Kidney (tissue), 14 donors: ENCODE measurements around the gene VPS13A. TPM values are rescaled to one million over a fixed set of nuclear protein-coding genes. Genes with fewer than 3 reads are reported as not detected.

Source experiments
- DNase-seq, 5 donors: peaks; one replicate each; pipeline ENCODE4 v3.0.0-alpha.2; 2013 to 2020
- FAIRE-seq: peaks from 2 replicates; lab custom pipeline; 2012; peaks lifted over from hg19 to GRCh38; lab: Jason Lieb, UNC
- H3K27ac ChIP-seq, 2 donors: one replicate each; pipeline ENCODE4 v1.7.0; 2013; ENCODE audit warnings: low read depth in 2 of 2, low read length in 2 of 2, inconsistent platforms in 1 of 2
- H3K27me3 ChIP-seq: one replicate; pipeline ENCODE4 v1.7.1; 2013; ENCODE audit warnings: low read length, inconsistent platforms; ENCODE audit not compliant: control insufficient read depth, insufficient read depth
- H3K36me3 ChIP-seq, 3 donors: one replicate each; pipeline versions ENCODE4 v1.7.0 to v1.7.1; 2013; ENCODE audit warnings: low read length in 3 of 3, control low read depth in 1 of 3, inconsistent platforms in 1 of 3; ENCODE audit not compliant: insufficient read depth in 3 of 3, control insufficient read depth in 2 of 3
- H3K4me1 ChIP-seq, 3 donors: one replicate each; pipeline versions ENCODE4 v1.7.0 to v1.7.1; 2013; ENCODE audit warnings: low read length in 3 of 3, inconsistent platforms in 1 of 3, low read depth in 1 of 3; ENCODE audit not compliant: control insufficient read depth in 2 of 3, insufficient read depth in 2 of 3
- H3K4me3 ChIP-seq, 3 donors: one replicate each; pipeline versions ENCODE4 v1.7.0 to v1.8.1; 2013; ENCODE audit warnings: low read length in 3 of 3, control low read depth in 1 of 3, inconsistent platforms in 1 of 3
- H3K9ac ChIP-seq, 3 donors: one replicate each; pipeline versions ENCODE4 v1.7.0 to v1.7.1; 2013; ENCODE audit warnings: low read length in 3 of 3, control low read depth in 1 of 3, inconsistent platforms in 1 of 3
- H3K9me3 ChIP-seq, 3 donors: one replicate each; pipeline versions ENCODE4 v1.7.0 to v1.7.1; 2013; ENCODE audit warnings: low read length in 3 of 3, control low read depth in 1 of 3, inconsistent platforms in 1 of 3; ENCODE audit not compliant: control insufficient read depth in 2 of 3, insufficient read depth in 1 of 3
- intact Hi-C: fragments of 100-400 bp; cut with DNase I; formaldehyde crosslinking; loops from one replicate; pipeline ENCODE4 v1.11.1; 2022
- polyA plus RNA-seq: library from polyadenylated mRNA; stranded (reverse); fragments of 350-450 nt; fragmentation: Illumina TruSeq; extraction: RNeasy Lipid Tissue Mini Kit (QIAGEN cat#74804); gene quantifications from one replicate; pipeline ENCODE4 v1.2.3, GENCODE V29; 2014; ENCODE audit warnings: low read depth, low replicate concordance; ENCODE audit not compliant: insufficient read depth
- total RNA-seq: library from RNA; stranded (reverse); fragmentation: NEBNext Ultra II Directional; extraction: Animal tissue kit (Norgen Biotek cat#: 25700); gene quantifications from one replicate; pipeline ENCODE4 v1.2.1, GENCODE V29; 2021
- TF ChIP-seq, protein P1 (sequence below): IDR thresholded peaks from 3 replicates; pipeline ENCODE4 v1.5.1; 2012; ENCODE audit warnings: mild to moderate bottlenecking, moderate library complexity, borderline replicate concordance; ENCODE audit not compliant: insufficient read depth; ENCODE audit errors: extremely low read depth
- donor health status: control.
- donor health status: control.
- donor health status: control.
- donor health status: control.
- donor health status: control.
- donor health status: DM: yes; HTN: yes; CAD: no.
- donor health status: Normal renal cell carcinoma (clear cell type).

Gene VPS13A
- total and polyA plus RNA-seq, 2 donors from 2014 or later: 10.1 to 32.1 TPM

DNA sequence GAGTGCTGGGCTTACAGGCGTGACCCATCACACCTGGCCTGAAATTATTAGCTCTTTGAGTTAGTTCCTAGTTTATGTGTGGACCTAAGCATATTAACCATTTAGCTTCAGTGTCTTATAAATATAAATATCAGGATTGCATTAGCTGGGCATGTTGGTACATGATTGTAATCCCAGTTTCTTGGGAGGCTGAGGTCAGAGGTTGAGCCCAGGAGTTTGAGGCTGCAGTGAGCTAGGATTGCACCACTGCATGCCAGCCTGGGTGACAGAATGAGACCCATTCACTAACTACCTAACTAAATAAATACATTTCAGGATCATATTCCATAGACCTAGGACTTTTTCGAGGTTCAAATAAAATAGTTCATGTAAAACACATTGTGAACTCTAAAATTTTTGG, 129.8 kb downstream of the VPS13A start:
- intact Hi-C loops: no loop called here
- Histone ChIP-seq H3K4me1 (no peaks in the 10 kb centered on the region), H3K36me3 (peaks cover 0 to 4% (median 0%) of the 10 kb centered on the region in 3 donors), H3K27me3 (no peaks in the 10 kb centered on the region), H3K4me3 (no peak overlapping the region), H3K27ac (no peak overlapping the region), H3K9ac (no peak overlapping the region), H3K9me3 (no peaks in the 10 kb centered on the region)
- no peak for DNase-seq
- TF ChIP-seq, protein P1, sequence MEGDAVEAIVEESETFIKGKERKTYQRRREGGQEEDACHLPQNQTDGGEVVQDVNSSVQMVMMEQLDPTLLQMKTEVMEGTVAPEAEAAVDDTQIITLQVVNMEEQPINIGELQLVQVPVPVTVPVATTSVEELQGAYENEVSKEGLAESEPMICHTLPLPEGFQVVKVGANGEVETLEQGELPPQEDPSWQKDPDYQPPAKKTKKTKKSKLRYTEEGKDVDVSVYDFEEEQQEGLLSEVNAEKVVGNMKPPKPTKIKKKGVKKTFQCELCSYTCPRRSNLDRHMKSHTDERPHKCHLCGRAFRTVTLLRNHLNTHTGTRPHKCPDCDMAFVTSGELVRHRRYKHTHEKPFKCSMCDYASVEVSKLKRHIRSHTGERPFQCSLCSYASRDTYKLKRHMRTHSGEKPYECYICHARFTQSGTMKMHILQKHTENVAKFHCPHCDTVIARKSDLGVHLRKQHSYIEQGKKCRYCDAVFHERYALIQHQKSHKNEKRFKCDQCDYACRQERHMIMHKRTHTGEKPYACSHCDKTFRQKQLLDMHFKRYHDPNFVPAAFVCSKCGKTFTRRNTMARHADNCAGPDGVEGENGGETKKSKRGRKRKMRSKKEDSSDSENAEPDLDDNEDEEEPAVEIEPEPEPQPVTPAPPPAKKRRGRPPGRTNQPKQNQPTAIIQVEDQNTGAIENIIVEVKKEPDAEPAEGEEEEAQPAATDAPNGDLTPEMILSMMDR: no peak
- no peak for FAIRE-seq

DNA sequence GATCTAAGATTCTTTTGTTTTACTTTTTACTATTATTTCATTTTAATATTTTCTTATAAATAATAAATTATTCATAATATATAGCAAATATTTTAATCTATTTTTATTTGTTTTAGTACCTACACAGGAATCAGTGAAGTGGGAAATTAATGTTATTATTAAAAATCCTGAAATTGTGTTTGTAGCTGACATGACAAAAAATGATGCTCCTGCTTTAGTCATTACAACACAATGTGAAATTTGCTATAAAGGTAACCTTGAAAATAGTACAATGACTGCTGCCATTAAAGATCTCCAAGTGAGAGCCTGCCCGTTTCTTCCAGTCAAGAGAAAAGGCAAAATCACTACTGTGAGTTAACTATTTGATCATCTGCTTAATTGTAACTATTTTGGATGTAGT, 138.7 kb downstream of the VPS13A start:
- DNase-seq (no peak), FAIRE-seq (no peak)
- Histone ChIP-seq H3K9ac (no peak overlapping the region), H3K27ac (no peak overlapping the region), H3K4me3 (no peak overlapping the region), H3K4me1 (no peaks in the 10 kb centered on the region), H3K27me3 (no peaks in the 10 kb centered on the region), H3K36me3 (peaks cover 0 to 5% (median 0%) of the 10 kb centered on the region in 3 donors), H3K9me3 (no peaks in the 10 kb centered on the region)
- intact Hi-C loops: no loop called here
- TF ChIP-seq, protein P1: no peak

DNA sequence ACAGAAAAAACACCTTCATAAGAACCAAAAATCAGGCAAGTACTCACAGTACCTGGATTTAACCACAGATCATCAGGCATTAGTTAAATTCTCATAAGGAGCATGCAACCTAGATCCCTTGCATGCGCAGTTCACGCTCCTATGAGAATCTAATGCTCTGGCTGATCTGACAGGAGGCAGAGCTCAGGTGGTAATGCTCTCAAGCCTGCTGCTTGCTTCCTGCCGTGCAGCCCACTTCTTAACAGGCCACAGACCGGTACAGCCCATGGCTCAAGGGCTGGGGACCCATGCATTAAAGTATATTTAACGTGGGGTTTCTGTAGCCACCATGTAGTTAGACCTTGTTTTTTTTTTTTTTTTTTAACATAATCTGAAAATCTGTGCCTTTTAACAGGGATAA, 147.7 kb downstream of the VPS13A start:
- Histone ChIP-seq H3K9me3 (no peaks in the 10 kb centered on the region), H3K27me3 (no peaks in the 10 kb centered on the region), H3K9ac (no peak overlapping the region), H3K27ac (no peak overlapping the region), H3K4me3 (no peak overlapping the region), H3K4me1 (no peaks in the 10 kb centered on the region), H3K36me3 (peaks cover 3 to 18% (median 6%) of the 10 kb centered on the region in 3 donors)
- TF ChIP-seq, protein P1: no peak
- FAIRE-seq (no peak), DNase-seq (no peak)
- intact Hi-C loops: no loop called here

DNA sequence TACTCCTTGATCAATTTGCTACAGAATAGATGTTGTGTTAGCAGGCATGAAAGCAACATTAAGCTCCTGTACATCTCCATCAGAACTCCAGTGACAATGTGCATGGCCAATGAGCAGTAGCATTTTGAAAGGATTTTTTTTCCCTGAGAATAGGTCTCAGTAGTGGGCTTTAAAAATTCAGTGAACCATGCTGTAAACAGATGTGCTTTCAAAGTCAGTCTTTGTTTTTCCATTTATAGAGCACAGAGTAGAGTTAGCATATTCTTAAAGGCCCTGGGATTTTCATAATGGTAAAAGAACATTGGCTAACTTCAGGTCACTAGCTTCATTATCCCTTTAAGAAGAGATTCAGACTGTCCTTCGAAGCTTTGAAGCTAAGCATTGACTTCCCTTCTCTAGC, 150.8 kb downstream of the VPS13A start:
- no peak for FAIRE-seq
- Histone ChIP-seq H3K27me3 (no peaks in the 10 kb centered on the region), H3K4me3 (no peak overlapping the region), H3K9me3 (no peaks in the 10 kb centered on the region), H3K27ac (no peak overlapping the region), H3K36me3 (peaks cover 3 to 13% (median 7%) of the 10 kb centered on the region in 3 donors), H3K4me1 (no peaks in the 10 kb centered on the region), H3K9ac (no peak overlapping the region)
- intact Hi-C loops: no loop called here
- TF ChIP-seq, protein P1: no peak
- no peak for DNase-seq
